Lung (tissue), 12 donors: ENCODE data around the gene ABCG2. TPM values are rescaled to one million over a fixed set of nuclear protein-coding genes. Genes with fewer than 3 reads are reported as not detected.

Source experiments
- ATAC-seq: fragments of 200-7000 bp; cut with Tn5 transposase; one replicate; pipeline ENCODE4 v1.9.1; 2020; ENCODE audit warnings: moderate number of reproducible peaks; ENCODE audit not compliant: insufficient read depth, low FRiP score
- DNase-seq, 3 donors: peaks; one replicate each; pipeline ENCODE4 v3.0.0-alpha.2; 2013 to 2017
- H3K27ac ChIP-seq, 2 donors: one replicate each; pipeline ENCODE4 v1.5.1; 2013; ENCODE audit warnings: mild to moderate bottlenecking in 2 of 2, moderate library complexity in 2 of 2, control low read depth in 1 of 2, inconsistent platforms in 1 of 2, low read depth in 1 of 2, low read length in 1 of 2
- H3K27me3 ChIP-seq, 3 donors: one replicate each; pipeline ENCODE4 v1.5.1; 2013; ENCODE audit warnings: low read length in 2 of 3; ENCODE audit not compliant: control insufficient read depth in 3 of 3, insufficient read depth in 3 of 3
- H3K36me3 ChIP-seq, 4 donors: one replicate each; pipeline ENCODE4 v1.5.1; 2013; ENCODE audit warnings: low read length in 4 of 4, mild to moderate bottlenecking in 1 of 4, moderate library complexity in 1 of 4; ENCODE audit not compliant: control insufficient read depth in 4 of 4, insufficient read depth in 4 of 4
- H3K4me1 ChIP-seq, 5 donors: one replicate each; pipeline ENCODE4 v1.5.1; 2013; ENCODE audit warnings: low read length in 5 of 5, mild to moderate bottlenecking in 2 of 5, moderate library complexity in 1 of 5; ENCODE audit not compliant: control insufficient read depth in 5 of 5, insufficient read depth in 5 of 5
- H3K4me3 ChIP-seq: one replicate; pipeline ENCODE4 v1.5.1; 2013; ENCODE audit warnings: mild to moderate bottlenecking, control low read depth, moderate library complexity
- H3K9ac ChIP-seq, 2 donors: one replicate each; pipeline ENCODE4 v1.5.1; 2013; ENCODE audit warnings: low read length in 2 of 2, control low read depth in 1 of 2; ENCODE audit not compliant: insufficient read depth in 1 of 2
- H3K9me3 ChIP-seq, 4 donors: one replicate each; pipeline ENCODE4 v1.5.1; 2013; ENCODE audit warnings: low read length in 3 of 4, mild to moderate bottlenecking in 1 of 4, moderate library complexity in 1 of 4; ENCODE audit not compliant: control insufficient read depth in 4 of 4, insufficient read depth in 3 of 4
- CTCF ChIP-seq: IDR thresholded peaks from 2 replicates; pipeline ENCODE4 v1.5.1; 2012; ENCODE audit warnings: mild to moderate bottlenecking; ENCODE audit errors: control extremely low read depth, extremely low read depth
- WGBS, 2 donors: extraction: QIAGEN DNeasy Blood & Tissue Kit; methylation state at CpG; one replicate each; pipeline ENCODE4 v1.1.7; 2013; 5-methylcytosine and 5-hydroxymethylcytosine counted together
- polyA plus RNA-seq, 2 donors: library from polyadenylated mRNA; stranded (reverse); fragments of 200-250 nt; gene quantifications; one replicate each; pipeline ENCODE4 v1.2.1, GENCODE V29; 2013
- total RNA-seq, 2 donors: library from RNA; depleted of rRNA in 1 of 2; stranded (reverse); fragments of >200 nt in 1 of 2; gene quantifications; one replicate each; pipeline ENCODE4 v1.2.1, GENCODE V29; 2014 to 2021
- donor health status: control.
- donor health status: control.
- donor health status: Bipolar disorder and iron deficiency.
- donor health status: healthy.
- donor health status: DM: yes; HTN: yes; CAD: no.

The ABCG2 gene
- total and polyA plus RNA-seq, 4 donors, result 1.0 to 15.7 (median 3.3) TPM

- Histone ChIP-seq H3K27me3 (no peaks in the 10 kb centered on the region), H3K4me1 (peaks cover 0 to 2% (median 0%) of the 10 kb centered on the region in 5 donors), H3K9ac (no peak overlapping the region), H3K27ac (no peak overlapping the region), H3K36me3 (peaks cover 14 to 37% (median 29%) of the 10 kb centered on the region in 4 donors), H3K9me3 (peaks cover 0 to 7% (median 2%) of the 10 kb centered on the region in 4 donors), H3K4me3 (no peak overlapping the region)
- no peak for ATAC-seq
- WGBS, 2 donors, result 94 to 97% methylated on average over 9 of the region's 9 CpGs
- DNase-seq, result no peak
- no peak for TF ChIP-seq CTCF
Observed at GRCh38 chr4:88075336-88075735, 83.1 kb downstream of the ABCG2 start.

GRCh38 chr4:88070031-88070430 lies 88.4 kb downstream of the ABCG2 start:
- H3K4me1 ChIP-seq, result no peaks in the 10 kb centered on the region
- no peak overlapping the region for H3K4me3 ChIP-seq
- peaks cover 1 to 9% (median 3%) of the 10 kb centered on the region in 4 donors for H3K9me3 ChIP-seq
- ATAC-seq, result no peak
- TF ChIP-seq CTCF, result no peak
- H3K9ac ChIP-seq, result no peak overlapping the region
- 87 to 96% methylated on average over 1 of the region's 1 CpG for WGBS, 2 donors
- H3K27me3 ChIP-seq, result no peaks in the 10 kb centered on the region
- no peak overlapping the region for H3K27ac ChIP-seq
- H3K36me3 ChIP-seq, result peaks cover 23 to 59% (median 47%) of the 10 kb centered on the region in 4 donors
- DNase-seq, result no peak

DNA sequence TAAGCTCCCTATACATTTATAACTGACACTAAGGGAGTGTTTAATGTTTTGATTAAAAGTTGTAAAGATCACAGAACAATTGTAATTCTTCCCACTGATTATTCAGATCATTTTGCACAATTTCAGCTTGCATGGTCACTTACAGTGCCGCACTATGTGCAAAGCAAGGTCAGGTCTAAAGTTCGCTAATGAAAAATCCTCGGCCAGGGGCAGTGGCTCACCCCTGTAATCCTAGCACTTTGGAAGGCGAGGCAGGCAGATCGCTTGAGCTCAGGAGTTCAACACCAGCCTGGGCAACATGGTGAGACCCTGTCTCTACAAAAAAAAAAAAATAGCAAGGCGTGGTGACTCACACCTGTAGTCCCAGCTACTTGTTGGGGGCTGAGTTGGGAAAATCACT lies 94.0 kb downstream of the ABCG2 start:
- DNase-seq (no peak), ATAC-seq (no peak)
- Histone ChIP-seq H3K4me3 (no peak overlapping the region), H3K4me1 (peaks cover 0 to 3% (median 0%) of the 10 kb centered on the region in 5 donors), H3K9me3 (peaks cover 0 to 5% (median 2%) of the 10 kb centered on the region in 4 donors), H3K36me3 (peaks cover 16 to 43% (median 31%) of the 10 kb centered on the region in 4 donors), H3K27ac (no peak overlapping the region), H3K27me3 (no peaks in the 10 kb centered on the region), H3K9ac (no peak overlapping the region)
- TF ChIP-seq CTCF, result no peak
- WGBS, 2 donors, result 89 to 90% methylated on average over 6 of the region's 6 CpGs

DNA sequence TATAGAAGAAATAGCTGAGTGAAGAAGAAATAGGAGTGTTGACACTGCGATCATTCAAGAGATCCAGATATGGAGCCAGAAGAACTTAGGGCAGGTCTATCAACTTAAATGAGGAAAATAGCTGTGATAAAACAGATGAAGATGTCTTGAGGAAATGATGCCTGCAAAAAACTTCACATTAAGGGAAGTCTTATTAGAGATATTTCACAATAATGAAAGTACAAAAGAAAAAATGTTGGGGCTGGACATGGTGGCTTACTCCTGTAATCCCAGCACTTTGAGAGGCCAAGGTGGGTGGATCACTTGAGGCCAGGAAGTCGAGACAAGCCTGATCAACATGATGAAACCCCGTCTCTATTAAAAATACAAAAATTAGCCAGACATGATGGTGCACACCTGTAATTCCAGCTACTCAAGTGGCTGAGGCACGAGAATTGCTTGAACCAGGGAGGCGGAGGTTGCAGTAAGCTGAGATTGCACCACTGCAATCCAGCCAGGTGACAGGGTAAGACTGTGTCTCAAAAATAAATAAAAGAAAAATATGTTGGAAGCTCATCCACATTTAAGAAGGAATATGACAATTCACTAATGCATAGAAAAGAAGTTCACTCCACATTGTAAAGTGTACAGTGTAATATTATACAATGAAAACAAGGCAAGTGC lies 94.7 kb downstream of the ABCG2 start:
- H3K9me3 ChIP-seq, result peaks cover 0 to 5% (median 2%) of the 10 kb centered on the region in 4 donors
- H3K9ac ChIP-seq, result no peak overlapping the region
- ATAC-seq (no peak), DNase-seq (no peak)
- no peak overlapping the region for H3K4me3 ChIP-seq
- H3K36me3 ChIP-seq, result peaks cover 18 to 45% (median 31%) of the 10 kb centered on the region in 4 donors
- H3K4me1 ChIP-seq, result peaks cover 0 to 3% (median 0%) of the 10 kb centered on the region in 5 donors
- 77 to 83% methylated on average over 5 of the region's 5 CpGs for WGBS, 2 donors
- H3K27ac ChIP-seq, result no peak overlapping the region
- H3K27me3 ChIP-seq, result no peaks in the 10 kb centered on the region
- no peak for TF ChIP-seq CTCF
